ENCODE results near the gene SP7. TPM values are rescaled to one million over a fixed set of nuclear protein-coding genes. Genes with fewer than 3 reads are reported as not detected.
"Not testable (repeated sequence)": the region's sequence is repeated elsewhere in the genome, so short reads cannot be mapped to it uniquely, and the experiment has no call there.

SP7 gene
- total RNA-seq, 1 donor from 2014 or later = not detected

GRCh38 chr12:53347905-53348304 lies 11.8 kb upstream of the SP7 start:
- intact Hi-C loops (cut with micrococcal nuclease) = no loop called here

GRCh38 chr12:53346491-53346890 lies 10.3 kb upstream of the SP7 start:
- intact Hi-C loops (cut with micrococcal nuclease) = no loop called here

- intact Hi-C loops (cut with micrococcal nuclease) = loop anchor here (1.0 to 2.0 kb wide), 5 partner anchors 21 to 186 kb away; partner anchors contain the start of gene PFDN5
These were observed 9.5 kb upstream of the SP7 start for GRCh38 chr12:53345486-53346188.

- intact Hi-C loops (cut with micrococcal nuclease) = loop anchor here (1.0 to 2.0 kb wide), 5 partner anchors 21 to 186 kb away; partner anchors contain the start of gene PFDN5
These were observed 8.8 kb upstream of the SP7 start for GRCh38 chr12:53344824-53345485.

GRCh38 chr12:53344487-53344823 lies 8.3 kb upstream of the SP7 start:
- intact Hi-C loops (cut with micrococcal nuclease) = loop anchor here (2.0 kb wide), 1 partner anchor 76 kb away; no protein-coding TSS in a partner anchor

- intact Hi-C loops (cut with micrococcal nuclease) = loop anchor here (2.0 kb wide), 1 partner anchor 77 kb away; no protein-coding TSS in a partner anchor
These were observed 7.8 kb upstream of the SP7 start for GRCh38 chr12:53343969-53344368.

GRCh38 chr12:53343449-53343848 lies 7.3 kb upstream of the SP7 start:
- intact Hi-C loops (cut with micrococcal nuclease) = no loop called here

GRCh38 chr12:53340398-53340797 lies 4.2 kb upstream of the SP7 start:
- intact Hi-C loops (cut with micrococcal nuclease) = no loop called here

GRCh38 chr12:53338916-53339315 lies 2.8 kb upstream of the SP7 start:
- intact Hi-C loops (cut with micrococcal nuclease) = no loop called here

- intact Hi-C loops (cut with micrococcal nuclease) = no loop called here
These were observed 1.9 kb upstream of the SP7 start for GRCh38 chr12:53338017-53338416.

GRCh38 chr12:53334822-53335221 lies 1.3 kb downstream of the SP7 start:
- intact Hi-C loops (cut with micrococcal nuclease) = no loop called here

GRCh38 chr12:53333845-53334244 lies 2.3 kb downstream of the SP7 start:
- intact Hi-C loops (cut with micrococcal nuclease) = no loop called here

GRCh38 chr12:53333289-53333688 lies 2.9 kb downstream of the SP7 start:
- intact Hi-C loops (cut with micrococcal nuclease) = no loop called here

- intact Hi-C loops (cut with micrococcal nuclease) = no loop called here
These were observed 3.4 kb downstream of the SP7 start for GRCh38 chr12:53332744-53333143.

GRCh38 chr12:53332339-53332738 lies 3.8 kb downstream of the SP7 start:
- intact Hi-C loops (cut with micrococcal nuclease) = not testable (repeated sequence)

- intact Hi-C loops (cut with micrococcal nuclease) = no loop called here
These were observed 5.5 kb downstream of the SP7 start for GRCh38 chr12:53330671-53331070.

GRCh38 chr12:53328043-53328435 lies 8.1 kb downstream of the SP7 start:
- intact Hi-C loops (cut with micrococcal nuclease) = no loop called here

GRCh38 chr12:53327435-53328042 lies 8.6 kb downstream of the SP7 start:
- intact Hi-C loops (cut with micrococcal nuclease) = no loop called here

GRCh38 chr12:53326460-53327185 lies 9.5 kb downstream of the SP7 start:
- intact Hi-C loops (cut with micrococcal nuclease) = no loop called here

- intact Hi-C loops (cut with micrococcal nuclease) = loop anchor here (2.0 kb wide), 1 partner anchor 27 kb away; no protein-coding TSS in a partner anchor
These were observed 10.6 kb downstream of the SP7 start for GRCh38 chr12:53325511-53326061.

GRCh38 chr12:53324779-53325510 lies 11.2 kb downstream of the SP7 start:
- intact Hi-C loops (cut with micrococcal nuclease) = loop anchor here (1.0 to 5.0 kb wide), 6 partner anchors 20 to 952 kb away; no protein-coding TSS in a partner anchor
